GM12878 (cell line): ENCODE data around the gene MLN.

ENCODE experiments used
- CHD2 ChIP-seq: IDR thresholded peaks from 2 replicates; pipeline ENCODE4 v1.6.1; 2011; ENCODE audit warnings: low read depth, low read length, improper control_type of control experiment, borderline replicate concordance
- CTCF ChIP-seq, 3 experiments: IDR thresholded peaks in 2 of 3; conservative IDR thresholded peaks in 1 of 3; 2 replicates each; pipeline ENCODE4 v1.5.1; 2011; ENCODE audit warnings: low read depth in 3 of 3, low read length in 3 of 3, mild to moderate bottlenecking in 3 of 3, control low read depth in 2 of 3, moderate library complexity in 2 of 3, inconsistent platforms in 1 of 3, mixed read lengths in 1 of 3; ENCODE audit not compliant: control insufficient read depth in 2 of 3, insufficient read depth in 1 of 3; ENCODE audit errors: extremely low read depth in 1 of 3
- EED ChIP-seq: sonication (generic); IDR thresholded peaks from 2 replicates; pipeline ENCODE4 v1.6.1; 2016; ENCODE audit warnings: antibody characterized with exemption, low read depth
- HDAC6 ChIP-seq: fragments of 200-600 bp; sonication (generic); IDR thresholded peaks from one replicate; pipeline ENCODE4 v1.8.0; 2017; ENCODE audit warnings: antibody characterized with exemption; ENCODE audit not compliant: unreplicated experiment
- RELA ChIP-seq: fragments of 450-650 bp; IDR thresholded peaks from 2 replicates; pipeline ENCODE4 v1.8.0; 2014; ENCODE audit warnings: borderline replicate concordance; ENCODE audit not compliant: partially characterized antibody

GRCh38 chr6:33757113-33757512 lies 46.7 kb downstream of the MLN start:
- TF ChIP-seq RELA, result no peak
- no peak for TF ChIP-seq CHD2
- TF ChIP-seq HDAC6, result no peak
- no peak for TF ChIP-seq CTCF (IDR thresholded peaks at IDR 0.05 in 2 of 3, conservative IDR thresholded peaks at IDR 0.05 in 1 of 3; ENCODE audit: control insufficient read depth in 2 of 3, extremely low read depth in 1 of 3, insufficient read depth in 1 of 3, low read depth in 3 of 3, low read length in 3 of 3)
- TF ChIP-seq EED, result no peak
